Progenitor cell of endocrine pancreas (in vitro differentiated cells): ENCODE data around the gene MESD. TPM values are rescaled to one million over a fixed set of nuclear protein-coding genes. Genes with fewer than 3 reads are reported as not detected.

Experiments
- DNase-seq: peaks from one replicate; pipeline ENCODE4 v3.0.0; 2021; ENCODE audit warnings: low spot score; ENCODE audit not compliant: unreplicated experiment
- H3K27ac Mint-ChIP-seq: 2 replicates; pipeline ENCODE4 v1.8.0; 2021; ENCODE audit warnings: mild to moderate bottlenecking, moderate library complexity, mixed read lengths
- H3K27me3 Mint-ChIP-seq: 2 replicates; pipeline ENCODE4 v1.8.0; 2021; ENCODE audit warnings: mixed read lengths
- H3K36me3 Mint-ChIP-seq: 2 replicates; pipeline ENCODE4 v1.8.0; 2022; ENCODE audit warnings: mixed read lengths; ENCODE audit not compliant: insufficient read depth
- H3K4me1 Mint-ChIP-seq: 2 replicates; pipeline ENCODE4 v1.8.0; 2021; ENCODE audit warnings: low read depth, mixed read lengths
- H3K4me3 Mint-ChIP-seq: 2 replicates; pipeline ENCODE4 v1.8.0; 2021; ENCODE audit warnings: low read depth, mild to moderate bottlenecking, moderate library complexity, mixed read lengths
- H3K9me3 Mint-ChIP-seq: 2 replicates; pipeline ENCODE4 v1.8.0; 2021; ENCODE audit warnings: low read depth, mixed read lengths
- total RNA-seq: library from RNA; stranded (reverse); gene quantifications from 2 replicates; pipeline ENCODE4 v1.2.1, GENCODE V29; 2021
- TF ChIP-seq, protein P1 (sequence below): fragments of 200-600 bp; sonication (generic); IDR thresholded peaks from one replicate; pipeline ENCODE4 v1.5.0; 2021; ENCODE audit warnings: antibody characterized with exemption, mild to moderate bottlenecking; ENCODE audit not compliant: unreplicated experiment

The MESD gene
- total RNA-seq, 1 donor from 2014 or later: 42.6 TPM

GRCh38 chr15:80918196-80918783 lies 71.3 kb downstream of the MESD start:
- no peak for DNase-seq
- Mint-ChIP-seq H3K4me1 (peaks cover 1% of the 10 kb centered on the region), H3K4me3 (no peak overlapping the region), H3K36me3 (no peaks in the 10 kb centered on the region), H3K9me3 (no peaks in the 10 kb centered on the region), H3K27me3 (peaks cover 15% of the 10 kb centered on the region), H3K27ac (no peak overlapping the region)
- TF ChIP-seq, protein P1, sequence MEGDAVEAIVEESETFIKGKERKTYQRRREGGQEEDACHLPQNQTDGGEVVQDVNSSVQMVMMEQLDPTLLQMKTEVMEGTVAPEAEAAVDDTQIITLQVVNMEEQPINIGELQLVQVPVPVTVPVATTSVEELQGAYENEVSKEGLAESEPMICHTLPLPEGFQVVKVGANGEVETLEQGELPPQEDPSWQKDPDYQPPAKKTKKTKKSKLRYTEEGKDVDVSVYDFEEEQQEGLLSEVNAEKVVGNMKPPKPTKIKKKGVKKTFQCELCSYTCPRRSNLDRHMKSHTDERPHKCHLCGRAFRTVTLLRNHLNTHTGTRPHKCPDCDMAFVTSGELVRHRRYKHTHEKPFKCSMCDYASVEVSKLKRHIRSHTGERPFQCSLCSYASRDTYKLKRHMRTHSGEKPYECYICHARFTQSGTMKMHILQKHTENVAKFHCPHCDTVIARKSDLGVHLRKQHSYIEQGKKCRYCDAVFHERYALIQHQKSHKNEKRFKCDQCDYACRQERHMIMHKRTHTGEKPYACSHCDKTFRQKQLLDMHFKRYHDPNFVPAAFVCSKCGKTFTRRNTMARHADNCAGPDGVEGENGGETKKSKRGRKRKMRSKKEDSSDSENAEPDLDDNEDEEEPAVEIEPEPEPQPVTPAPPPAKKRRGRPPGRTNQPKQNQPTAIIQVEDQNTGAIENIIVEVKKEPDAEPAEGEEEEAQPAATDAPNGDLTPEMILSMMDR: no peak

GRCh38 chr15:80916056-80916455 lies 73.6 kb downstream of the MESD start:
- Mint-ChIP-seq H3K4me1 (peaks cover 1% of the 10 kb centered on the region), H3K4me3 (no peak overlapping the region), H3K36me3 (no peaks in the 10 kb centered on the region), H3K27me3 (peaks cover 15% of the 10 kb centered on the region), H3K9me3 (no peaks in the 10 kb centered on the region), H3K27ac (no peak overlapping the region)
- TF ChIP-seq, protein P1: no peak
- DNase-seq: no peak

DNA sequence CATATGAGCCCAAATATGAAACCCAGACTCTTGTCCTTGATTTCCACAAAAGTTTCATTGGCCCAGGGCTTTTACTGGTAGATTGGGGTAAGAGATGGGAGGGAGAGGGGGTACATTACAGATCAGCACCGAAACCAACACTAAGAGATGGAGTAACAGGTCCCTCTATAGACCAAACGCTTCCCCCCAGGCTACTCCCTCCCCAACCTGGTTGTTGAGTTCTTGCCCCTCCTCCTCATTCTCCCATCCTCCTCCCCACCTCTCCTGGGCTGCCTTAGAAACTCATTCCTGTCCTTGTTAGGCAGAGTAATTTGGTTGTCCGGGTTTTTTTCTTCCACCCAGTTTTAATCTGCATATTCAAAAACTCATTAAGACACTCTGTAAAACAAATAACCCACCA lies 74.1 kb downstream of the MESD start:
- Mint-ChIP-seq H3K27me3 (peaks cover 17% of the 10 kb centered on the region), H3K36me3 (no peaks in the 10 kb centered on the region), H3K4me3 (no peak overlapping the region), H3K27ac (no peak overlapping the region), H3K9me3 (no peaks in the 10 kb centered on the region), H3K4me1 (peaks cover 1% of the 10 kb centered on the region)
- TF ChIP-seq, protein P1: no peak
- DNase-seq: no peak

GRCh38 chr15:80913541-80913940 lies 76.1 kb downstream of the MESD start:
- Mint-ChIP-seq H3K4me1 (peaks cover 1% of the 10 kb centered on the region), H3K4me3 (no peak overlapping the region), H3K36me3 (peaks cover 6% of the 10 kb centered on the region), H3K27ac (no peak overlapping the region), H3K27me3 (peaks cover 17% of the 10 kb centered on the region), H3K9me3 (no peaks in the 10 kb centered on the region)
- DNase-seq: no peak
- TF ChIP-seq, protein P1: no peak

DNA sequence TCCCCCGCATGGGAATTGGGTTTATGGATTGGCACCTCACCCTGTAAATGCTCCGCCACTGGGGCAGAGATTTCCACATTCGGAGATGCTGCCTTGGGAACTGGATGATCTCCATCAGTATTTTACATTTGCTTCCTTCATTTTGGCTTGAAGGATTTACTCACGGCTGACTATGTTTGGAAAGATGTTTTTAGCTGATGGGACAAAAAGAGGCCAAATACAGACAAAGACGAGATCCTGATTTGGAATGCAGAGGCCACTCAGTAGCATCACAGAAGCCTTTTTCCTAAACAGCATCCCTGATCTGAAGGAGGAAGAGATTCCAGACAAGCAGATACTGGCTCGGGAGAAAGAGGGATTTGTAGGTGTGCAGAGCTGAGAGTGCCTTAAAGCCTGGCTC lies 76.9 kb downstream of the MESD start:
- H3K27ac Mint-ChIP-seq: no peak overlapping the region
- H3K4me1 Mint-ChIP-seq: peaks cover 1% of the 10 kb centered on the region
- H3K36me3 Mint-ChIP-seq: peaks cover 6% of the 10 kb centered on the region

More for the DNA sequence above, 76.9 kb downstream of the MESD start:
- TF ChIP-seq, protein P1: no peak
- Mint-ChIP-seq H3K9me3 (no peaks in the 10 kb centered on the region), H3K27me3 (peaks cover 17% of the 10 kb centered on the region), H3K4me3 (no peak overlapping the region)
- no peak for DNase-seq
